ENCODE measurements around the gene PHC3. TPM values are rescaled to one million over a fixed set of nuclear protein-coding genes. Genes with fewer than 3 reads are reported as not detected.
A peak's percentile ranks its signal among the peaks of the same experiment; 100 is the strongest.

PHC3 gene
- total RNA-seq, 2 experiments from 2014 or later, result 40.6 to 89.7 TPM

DNA sequence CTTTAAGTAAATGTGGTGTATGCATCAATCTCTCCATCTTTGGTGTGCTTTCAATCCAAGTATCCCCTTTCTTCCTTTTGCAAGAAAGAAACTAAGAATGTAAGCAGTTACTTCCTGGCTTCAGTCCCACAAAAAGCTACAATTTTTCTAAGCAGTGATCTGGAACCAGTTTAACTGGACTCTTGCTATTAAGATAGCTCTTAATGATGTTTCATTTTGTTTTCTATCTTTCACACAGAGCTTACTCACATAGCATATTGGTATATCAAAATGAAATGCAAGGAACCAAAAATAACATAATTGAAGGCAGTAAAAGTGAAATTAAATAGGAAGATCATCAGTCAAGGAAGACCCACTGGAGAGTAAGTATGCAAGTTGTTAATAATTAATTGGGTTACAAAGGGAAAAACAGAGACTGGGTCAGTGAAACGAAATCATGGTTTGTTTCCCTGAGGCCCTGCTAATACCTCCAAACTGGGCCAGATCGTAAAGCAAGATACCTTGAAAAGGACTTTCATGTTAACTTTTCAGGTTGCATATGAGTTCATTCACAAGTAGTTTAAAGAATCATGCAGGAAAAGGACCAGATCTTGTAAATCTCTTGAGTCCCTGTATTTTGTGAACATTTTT, 101.9 kb downstream of the PHC3 start:
- intact Hi-C loops (cut with micrococcal nuclease; ENCODE audit: unreplicated experiment), result no loop called here
- H3K36me3 ChIP-seq (ENCODE audit: insufficient read depth, low read length), result peaks cover 73% of the 10 kb centered on the region
- TF ChIP-seq, protein P1, sequence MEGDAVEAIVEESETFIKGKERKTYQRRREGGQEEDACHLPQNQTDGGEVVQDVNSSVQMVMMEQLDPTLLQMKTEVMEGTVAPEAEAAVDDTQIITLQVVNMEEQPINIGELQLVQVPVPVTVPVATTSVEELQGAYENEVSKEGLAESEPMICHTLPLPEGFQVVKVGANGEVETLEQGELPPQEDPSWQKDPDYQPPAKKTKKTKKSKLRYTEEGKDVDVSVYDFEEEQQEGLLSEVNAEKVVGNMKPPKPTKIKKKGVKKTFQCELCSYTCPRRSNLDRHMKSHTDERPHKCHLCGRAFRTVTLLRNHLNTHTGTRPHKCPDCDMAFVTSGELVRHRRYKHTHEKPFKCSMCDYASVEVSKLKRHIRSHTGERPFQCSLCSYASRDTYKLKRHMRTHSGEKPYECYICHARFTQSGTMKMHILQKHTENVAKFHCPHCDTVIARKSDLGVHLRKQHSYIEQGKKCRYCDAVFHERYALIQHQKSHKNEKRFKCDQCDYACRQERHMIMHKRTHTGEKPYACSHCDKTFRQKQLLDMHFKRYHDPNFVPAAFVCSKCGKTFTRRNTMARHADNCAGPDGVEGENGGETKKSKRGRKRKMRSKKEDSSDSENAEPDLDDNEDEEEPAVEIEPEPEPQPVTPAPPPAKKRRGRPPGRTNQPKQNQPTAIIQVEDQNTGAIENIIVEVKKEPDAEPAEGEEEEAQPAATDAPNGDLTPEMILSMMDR (conservative IDR thresholded peaks at IDR 0.05; ENCODE audit: low read length), result no peak
- TF ChIP-seq EZH2phosphoT487 (IDR thresholded peaks at IDR 0.05; ENCODE audit: borderline replicate concordance, low read depth, low read length), result no peak
- H3K4me1 ChIP-seq (ENCODE audit: insufficient read depth, low read length, poor library complexity, severe bottlenecking), result peaks cover 68% of the 10 kb centered on the region
- no peak overlapping the region for H3K4me2 ChIP-seq (ENCODE audit: low read length)
- H2AFZ ChIP-seq (ENCODE audit: low read length), result no peak overlapping the region
- H3K79me2 ChIP-seq (ENCODE audit: insufficient read depth, low read depth, low read length), result peaks cover 16% of the 10 kb centered on the region; the same call in 1 of the 2 replicates
- ChIA-PET CTCF (ENCODE audit: unreplicated experiment) (interaction anchor here (1.1 to 1.8 kb wide), 2 partner anchors 15 to 22 kb away, joined by 3 to 6 read pairs; no protein-coding TSS in a partner anchor), POLR2A (interaction anchor here (0.6 to 3.9 kb wide), 12 partner anchors 10 to 316 kb away, joined by 3 to 26 read pairs (median 4); no protein-coding TSS in a partner anchor)
- no peaks in the 10 kb centered on the region for H3K9me3 ChIP-seq (ENCODE audit: low read length)
- H3K4me3 ChIP-seq (ENCODE audit: low read depth, low read length, poor library complexity, severe bottlenecking), result no peak overlapping the region
- no TSS peak for BruUV-seq (replicated peaks)
- peak overlapping the region; percentile 63 for H3K27ac ChIP-seq (ENCODE audit: low read depth, low read length, poor library complexity, severe bottlenecking)
- no peaks in the 10 kb centered on the region for H3K9me2 ChIP-seq (ENCODE audit: insufficient read depth, low read length)
- no peak for DNase-seq (ENCODE audit: low spot score)
- no peaks in the 10 kb centered on the region for H4K20me1 ChIP-seq (ENCODE audit: insufficient read depth, low read length)

DNA sequence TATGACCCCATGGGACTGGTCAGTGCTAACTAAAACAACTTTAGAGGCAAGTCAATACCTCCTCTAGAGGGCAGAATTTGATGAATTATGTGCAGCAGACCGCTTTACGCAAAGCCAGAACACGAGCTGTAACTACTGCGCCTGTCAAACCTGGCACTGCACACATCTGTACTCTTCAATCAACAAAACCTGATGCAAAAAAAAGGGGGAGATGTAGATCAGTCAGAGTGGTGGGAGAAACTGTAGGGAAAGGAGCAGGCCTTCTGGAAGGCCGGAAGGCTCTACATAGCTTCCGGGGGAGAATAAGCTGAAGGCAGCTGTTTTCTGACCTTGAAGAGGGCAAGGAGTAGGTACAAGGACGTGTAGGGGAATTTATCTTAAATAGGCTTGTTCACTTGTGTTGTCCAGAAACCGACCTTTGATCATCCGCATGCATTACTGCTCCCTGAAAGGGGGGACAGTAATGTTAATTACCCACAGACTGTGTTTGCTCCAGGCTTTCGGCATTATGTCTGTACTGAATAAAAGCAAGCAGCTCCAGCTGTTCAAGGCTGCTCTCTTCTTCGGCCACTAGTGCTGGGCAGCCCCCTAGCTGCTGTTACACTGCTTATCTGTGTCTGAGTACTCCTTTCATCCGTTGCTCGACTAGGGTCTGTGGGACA, 102.8 kb downstream of the PHC3 start:
- BruUV-seq (replicated peaks), result no TSS peak
- CTCF ChIA-PET (ENCODE audit: unreplicated experiment), result interaction anchor here (1.1 to 1.8 kb wide), 2 partner anchors 14 to 21 kb away, joined by 3 to 6 read pairs; no protein-coding TSS in a partner anchor
- Histone ChIP-seq H3K4me3 (ENCODE audit: low read depth, low read length, poor library complexity, severe bottlenecking) (no peak overlapping the region), H3K79me2 (ENCODE audit: insufficient read depth, low read depth, low read length) (peaks cover 16% of the 10 kb centered on the region; the same call in 1 of the 2 replicates), H3K9me3 (ENCODE audit: low read length) (no peaks in the 10 kb centered on the region), H2AFZ (ENCODE audit: low read length) (no peak overlapping the region), H3K9me2 (ENCODE audit: insufficient read depth, low read length) (no peaks in the 10 kb centered on the region), H3K27ac (ENCODE audit: low read depth, low read length, poor library complexity, severe bottlenecking) (peak overlapping the region; percentile 63), H3K4me2 (ENCODE audit: low read length) (peak overlapping the region; percentile 19; the same call in 1 of the 2 replicates), H3K4me1 (ENCODE audit: insufficient read depth, low read length, poor library complexity, severe bottlenecking) (peaks cover 59% of the 10 kb centered on the region), H3K36me3 (ENCODE audit: insufficient read depth, low read length) (peaks cover 72% of the 10 kb centered on the region), H4K20me1 (ENCODE audit: insufficient read depth, low read length) (no peaks in the 10 kb centered on the region)
- DNase-seq (ENCODE audit: low spot score), result peak; percentile 51
- POLR2A ChIA-PET, result interaction anchor here (0.6 to 3.9 kb wide), 12 partner anchors 10 to 146 kb away, joined by 3 to 26 read pairs (median 4); no protein-coding TSS in a partner anchor
- intact Hi-C loops (cut with micrococcal nuclease; ENCODE audit: unreplicated experiment), result no loop called here
- TF ChIP-seq, protein P1 (conservative IDR thresholded peaks at IDR 0.05; ENCODE audit: low read length), result peak; percentile 77
- no peak for TF ChIP-seq EZH2phosphoT487 (IDR thresholded peaks at IDR 0.05; ENCODE audit: borderline replicate concordance, low read depth, low read length)

Data from OCI-LY7 (cell line).